HG03025 (cell line): ENCODE results near the gene CEBPA.

Source experiments
- ATAC-seq: cut with Tn5 transposase; IDR thresholded peaks from one replicate; pipeline ENCODE4 v1.9.1; 2021; ENCODE audit warnings: mild to moderate bottlenecking, moderate library complexity; ENCODE audit not compliant: unreplicated experiment, low FRiP score

CEBPA gene

GRCh38 chr19:33274663-33275558 lies 27.4 kb downstream of the CEBPA start:
- no peak for ATAC-seq

- no peak for ATAC-seq
These were observed 28.3 kb downstream of the CEBPA start for GRCh38 chr19:33273881-33274662.

- ATAC-seq: no peak
These were observed 29.1 kb downstream of the CEBPA start for GRCh38 chr19:33273065-33273736.

GRCh38 chr19:33271246-33272021 lies 30.9 kb downstream of the CEBPA start:
- no peak for ATAC-seq

DNA sequence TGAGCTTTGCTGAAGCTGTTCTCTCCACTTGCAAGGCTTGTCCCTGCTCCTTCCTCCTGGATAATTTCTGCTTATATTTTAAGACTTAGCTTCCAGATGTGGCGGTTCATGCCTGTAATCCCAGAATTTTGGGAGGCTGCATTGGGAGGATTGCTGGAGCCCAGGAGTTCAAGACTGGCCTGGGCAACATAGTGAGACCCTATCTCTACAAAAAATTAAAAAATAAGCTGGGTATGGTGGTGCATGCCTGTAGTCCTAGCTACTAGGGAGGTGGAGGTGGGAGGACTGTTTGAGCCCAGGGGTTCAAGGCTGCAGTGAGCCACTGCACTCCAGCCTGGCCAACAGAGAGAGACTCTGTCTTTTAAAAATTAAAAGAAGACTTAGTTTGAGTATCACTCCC lies 31.6 kb downstream of the CEBPA start:
- ATAC-seq: no peak

DNA sequence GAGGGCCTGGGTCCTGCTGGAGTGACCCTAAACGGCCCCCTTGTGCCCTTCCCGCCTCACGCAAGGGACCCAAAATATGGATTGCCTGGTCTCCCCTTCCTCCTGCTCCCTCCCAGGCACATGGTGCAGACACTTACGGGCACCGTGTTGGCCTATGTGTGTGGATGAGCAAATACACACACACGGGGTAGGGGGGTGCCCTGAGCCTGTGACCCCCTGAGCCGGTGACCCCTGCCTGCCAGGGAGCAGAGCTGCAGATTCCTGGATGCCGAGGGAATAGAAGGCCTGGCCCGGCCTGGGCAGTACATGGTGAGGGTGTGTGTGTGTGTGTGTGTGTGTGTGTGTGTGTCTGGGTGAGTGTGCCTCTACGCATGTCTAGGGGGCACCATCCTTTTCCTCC lies 33.3 kb downstream of the CEBPA start:
- ATAC-seq: no peak

- no peak for ATAC-seq
These were observed 34.0 kb downstream of the CEBPA start for GRCh38 chr19:33268162-33268991.

- no peak for ATAC-seq
These were observed 34.6 kb downstream of the CEBPA start for GRCh38 chr19:33267706-33268105.

DNA sequence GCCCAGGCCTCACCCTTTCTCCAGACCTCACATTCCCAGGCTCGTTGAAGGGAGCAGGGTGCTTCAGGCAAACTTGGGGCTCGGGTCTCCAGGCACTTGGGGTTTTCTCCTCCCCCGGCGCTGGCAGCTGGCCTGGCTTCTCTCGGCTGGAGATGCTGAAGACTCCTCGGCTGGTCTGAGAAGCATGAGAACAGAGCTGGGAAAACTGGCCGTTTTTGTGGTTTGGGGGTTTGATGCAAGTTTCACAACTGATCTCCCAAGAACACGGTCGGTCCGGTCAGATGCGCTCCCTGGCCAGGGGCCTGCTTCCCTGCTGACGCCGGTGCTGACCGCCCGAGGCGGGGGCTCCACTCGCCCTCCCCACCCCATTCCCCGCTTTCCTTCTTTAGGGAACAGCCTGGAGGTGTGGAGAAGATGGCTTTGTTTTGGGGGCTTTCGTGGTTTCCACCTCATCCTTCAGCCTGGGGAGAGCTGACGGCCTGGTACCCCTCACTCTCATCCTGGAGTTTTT lies 35.3 kb downstream of the CEBPA start:
- no peak for ATAC-seq

DNA sequence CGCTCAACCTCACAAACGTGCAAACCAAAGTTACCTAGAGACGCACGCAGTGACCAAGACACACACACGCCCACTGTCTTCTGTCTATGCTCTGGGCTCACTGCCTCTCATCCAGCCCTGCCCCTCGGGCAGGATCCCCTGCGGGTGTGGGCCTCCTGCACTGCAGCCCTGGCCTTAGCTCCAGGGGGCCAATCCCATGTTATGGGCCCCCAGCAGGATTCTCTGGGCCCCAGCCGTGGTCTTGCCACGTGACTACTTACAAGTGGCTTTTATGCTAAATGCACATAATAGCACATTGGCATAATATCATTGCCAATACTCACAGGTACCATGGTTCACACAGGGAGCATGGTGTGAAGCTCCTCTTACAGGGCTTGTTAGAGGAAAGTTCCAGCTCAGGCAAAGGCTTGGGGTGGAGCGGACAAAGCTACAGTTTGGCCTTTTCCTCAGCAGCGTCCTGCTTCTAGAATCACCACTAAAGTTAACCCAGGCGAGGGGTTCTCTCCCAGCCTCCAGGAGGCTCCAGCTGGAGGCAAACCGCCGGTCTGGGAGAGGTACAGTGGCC lies 37.4 kb downstream of the CEBPA start:
- no peak for ATAC-seq

DNA sequence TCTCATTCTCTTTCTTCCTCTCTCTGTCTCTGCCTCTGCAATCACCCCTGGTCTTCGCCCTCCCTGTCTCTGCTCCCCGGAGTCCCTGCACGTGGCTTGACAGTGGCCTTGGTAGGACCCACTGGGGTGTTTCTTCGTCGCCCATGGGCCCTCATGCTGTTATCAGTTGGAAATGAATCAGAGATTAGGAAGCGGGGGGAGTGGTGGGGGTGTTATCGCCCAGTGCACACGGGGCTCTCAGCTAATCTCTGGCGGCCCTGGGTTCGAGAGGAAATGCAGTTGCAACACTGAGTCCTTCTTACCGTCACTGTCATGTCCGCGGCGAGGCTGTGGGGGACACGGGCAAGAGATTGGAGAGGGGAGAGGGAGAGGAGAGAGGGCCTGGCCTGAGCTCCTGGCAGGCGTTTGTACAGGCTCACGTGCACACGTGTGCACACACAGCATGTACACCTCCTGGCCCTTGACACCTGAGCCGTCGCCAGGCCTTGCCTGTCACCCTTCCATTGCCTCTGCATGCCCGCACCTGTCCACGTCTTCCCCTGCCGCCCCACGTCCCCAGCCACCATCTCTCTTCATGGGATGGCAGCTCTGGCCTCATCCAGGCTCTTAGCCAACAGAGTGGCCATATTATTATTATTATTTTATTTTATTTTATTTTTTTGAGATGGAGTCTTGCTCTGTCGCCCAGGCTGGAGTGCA lies 38.9 kb downstream of the CEBPA start:
- ATAC-seq: no peak

DNA sequence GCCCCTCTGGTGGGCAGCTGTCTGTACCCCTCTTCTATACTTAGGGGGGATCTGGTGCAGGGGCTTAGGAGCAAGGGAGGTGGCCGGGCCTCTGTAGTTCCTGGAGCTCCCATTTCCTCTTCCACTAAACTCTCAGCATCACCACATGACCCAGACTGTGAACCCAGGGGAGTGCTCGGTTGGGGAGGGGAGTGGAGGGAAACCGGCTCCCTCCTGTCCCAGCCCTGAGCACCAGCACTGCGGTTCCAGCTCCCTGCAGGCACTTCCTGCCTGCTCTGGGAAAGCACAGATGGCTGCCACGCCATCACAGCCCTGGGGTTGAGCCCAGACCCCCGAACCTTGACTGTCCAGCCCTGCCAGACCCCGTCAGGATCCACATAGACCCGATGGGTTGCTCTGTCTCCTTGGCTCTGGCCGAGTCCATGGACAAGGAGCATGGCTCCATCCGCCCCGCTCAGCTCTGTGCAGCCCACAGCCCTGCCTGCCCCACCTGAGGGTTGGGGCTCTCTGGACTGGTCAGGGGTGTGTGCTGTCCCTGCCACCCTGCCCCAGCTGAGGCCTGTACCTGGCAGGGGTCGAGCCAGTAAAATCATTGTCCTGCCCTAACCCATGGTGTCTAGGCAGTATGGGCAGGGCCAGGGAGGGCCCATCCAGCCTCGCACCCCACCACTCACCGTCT lies 40.7 kb downstream of the CEBPA start:
- no peak for ATAC-seq

GRCh38 chr19:33260628-33261418 lies 41.5 kb downstream of the CEBPA start:
- ATAC-seq: no peak

DNA sequence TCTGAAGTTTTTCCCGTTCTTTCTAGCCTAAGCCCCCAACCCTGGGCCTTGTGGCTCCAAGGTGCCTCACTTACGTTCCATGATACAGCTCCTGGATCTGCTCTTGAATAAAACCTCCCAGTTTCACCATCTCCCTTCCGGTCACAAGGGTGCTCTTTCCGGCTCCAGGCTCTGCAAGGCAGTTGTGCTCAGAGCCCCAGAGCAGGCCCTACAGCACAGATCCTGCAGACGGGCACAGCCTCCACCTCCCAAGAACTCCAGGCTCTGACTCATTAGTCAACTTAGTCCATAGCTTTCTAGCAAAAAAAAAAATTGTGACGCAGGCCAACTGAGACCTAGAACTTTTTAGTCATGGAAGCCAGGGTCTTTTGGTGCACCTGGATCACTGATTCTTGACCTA lies 42.8 kb downstream of the CEBPA start:
- ATAC-seq: no peak

DNA sequence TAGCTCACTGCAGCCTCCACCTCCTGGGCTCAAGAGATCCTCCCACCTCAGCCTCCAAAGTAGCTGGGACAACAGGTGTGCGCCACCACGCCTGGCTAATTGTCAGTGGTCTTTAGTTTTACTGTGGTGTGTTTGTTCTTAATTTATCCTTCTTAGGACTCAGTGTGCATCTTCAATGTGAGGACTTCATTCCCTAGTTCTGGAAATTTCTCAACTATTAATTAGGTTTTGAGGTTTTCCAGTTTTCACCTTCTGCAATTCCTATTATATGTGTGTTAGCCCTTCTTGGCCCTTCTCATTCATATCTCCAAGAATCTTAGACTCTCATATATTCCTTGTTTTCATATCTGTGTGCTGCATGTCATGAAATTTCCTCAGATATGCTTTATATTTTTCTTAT lies 44.5 kb downstream of the CEBPA start:
- no peak for ATAC-seq

DNA sequence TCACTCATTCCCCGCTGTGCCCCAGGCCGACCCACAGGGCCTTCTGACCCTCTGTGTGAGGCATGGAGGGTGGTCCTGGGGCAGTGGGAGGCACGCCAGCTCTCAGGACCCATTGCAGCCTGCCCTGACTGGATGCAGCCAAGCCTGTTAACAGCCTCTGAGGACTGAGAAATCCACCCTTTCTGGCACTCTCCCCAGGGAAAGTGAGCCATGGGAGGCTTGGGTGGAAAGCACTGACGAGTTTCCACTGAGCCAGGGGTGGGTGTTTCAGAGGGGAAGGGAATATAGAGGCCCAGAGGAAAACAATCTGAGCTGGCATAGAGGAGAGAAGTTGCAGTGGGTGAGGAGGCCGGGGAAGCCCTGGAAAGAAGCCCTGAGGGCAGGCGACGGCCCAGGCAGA lies 46.1 kb downstream of the CEBPA start:
- no peak for ATAC-seq

GRCh38 chr19:33255781-33256180 lies 46.6 kb downstream of the CEBPA start:
- ATAC-seq: no peak
